SU-DHL-6 (cell line): ENCODE results near the gene UBAC2.
A peak's percentile ranks its signal among the peaks of the same experiment; 100 is the strongest.

ENCODE experiments used
- CTCF ChIP-seq: fragments of 200-600 bp; sonication (generic); IDR thresholded peaks from one replicate; pipeline ENCODE4 v1.5.1; 2017; ENCODE audit warnings: antibody characterized with exemption, mild to moderate bottlenecking, low read length, moderate library complexity; ENCODE audit not compliant: insufficient read depth, poor library complexity, severe bottlenecking
- EZH2phosphoT487 ChIP-seq: fragments of 200-600 bp; sonication (generic), shearing (Covaris generic); conservative IDR thresholded peaks from 2 replicates; pipeline ENCODE4 v1.6.1; 2018; ENCODE audit warnings: mild to moderate bottlenecking, antibody characterized with exemption, low read length, moderate library complexity, mixed read lengths

GRCh38 chr13:99265821-99266426 is 65.3 kb downstream of the UBAC2 start:
- TF ChIP-seq CTCF (peak; percentile 42), EZH2phosphoT487 (no peak)
